Measurements from ENCODE around the gene ARRDC3.

Gene ARRDC3

DNA sequence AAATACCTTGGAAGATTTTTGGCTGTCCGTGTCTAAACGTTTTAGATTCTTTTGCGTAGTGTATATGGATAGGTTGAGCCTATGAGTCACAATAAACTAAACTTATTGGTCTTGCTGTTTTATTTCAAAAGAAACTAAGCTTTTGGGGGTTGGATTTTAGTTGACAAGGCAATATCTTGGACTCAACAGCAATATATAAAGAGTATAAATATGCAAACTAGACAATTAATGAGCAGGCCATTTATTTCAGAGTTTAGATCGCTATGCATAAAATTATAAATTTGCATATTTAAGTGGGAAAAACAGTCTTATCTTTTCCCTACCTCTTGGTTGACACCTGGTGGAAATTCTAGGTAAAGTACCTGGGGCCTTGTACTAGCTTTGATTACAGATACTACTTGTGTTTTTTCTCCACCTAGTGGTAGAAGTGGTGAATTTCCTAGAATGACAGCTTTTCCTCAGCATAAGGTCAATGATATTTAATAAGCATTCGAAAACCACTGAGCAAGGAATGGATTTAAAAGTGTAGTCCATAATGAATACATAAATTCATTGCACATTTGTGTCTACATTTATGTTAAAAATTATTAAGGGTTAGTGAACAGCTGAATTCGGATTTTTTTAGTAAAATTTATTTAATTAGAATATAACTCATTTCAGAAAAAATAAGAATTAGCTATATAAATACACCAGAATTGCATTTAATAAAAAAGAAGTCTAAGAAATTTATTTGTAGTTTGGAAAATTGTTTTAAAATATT lies 1.7 kb upstream of the ARRDC3 start:
- DNase-seq (ENCODE audit: low spot score) = peak; percentile 92

DNA sequence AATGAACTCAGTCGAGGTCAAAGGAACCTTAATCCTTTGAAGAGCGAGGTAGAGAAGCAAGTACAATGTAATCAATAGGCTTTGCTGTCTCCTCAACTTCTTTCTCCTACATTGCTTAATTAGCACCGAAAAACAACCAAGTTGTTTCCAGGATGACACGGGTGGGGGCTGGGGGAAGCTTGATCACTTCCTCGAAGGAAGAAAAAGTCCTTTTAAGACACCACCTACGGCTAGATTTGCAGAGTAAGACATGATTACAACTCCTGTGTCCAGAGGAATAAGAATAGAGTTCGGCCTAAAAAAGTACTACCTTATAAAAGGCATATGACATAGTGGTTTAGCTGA lies 811 bp upstream of the ARRDC3 start:
- DNase-seq (ENCODE audit: low spot score) = no peak

DNA sequence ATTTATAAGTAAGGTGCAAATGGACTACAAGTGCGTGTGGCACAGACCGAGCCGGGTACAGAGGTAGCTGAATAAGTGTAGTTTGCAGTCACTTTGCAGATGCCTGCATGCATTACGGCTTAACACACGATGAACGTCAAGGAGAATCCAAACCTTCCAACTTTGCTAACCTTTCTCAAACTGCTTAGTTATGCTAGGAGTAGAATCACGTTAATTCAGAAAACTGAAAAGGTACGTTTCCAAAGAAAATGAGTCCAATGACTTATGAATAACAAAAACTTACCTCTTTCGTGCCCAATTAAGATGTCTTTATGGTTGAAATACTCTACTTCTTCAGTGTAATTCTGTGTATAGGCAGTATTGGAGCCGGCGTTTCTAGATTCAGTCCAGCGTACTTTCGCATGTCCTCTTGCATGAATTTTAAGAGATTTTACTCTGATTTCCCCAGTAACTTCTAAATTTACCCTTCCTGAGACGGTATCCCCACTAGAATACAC lies 539 bp downstream of the ARRDC3 start:
- DNase-seq (ENCODE audit: low spot score) = peak; percentile 50

DNA sequence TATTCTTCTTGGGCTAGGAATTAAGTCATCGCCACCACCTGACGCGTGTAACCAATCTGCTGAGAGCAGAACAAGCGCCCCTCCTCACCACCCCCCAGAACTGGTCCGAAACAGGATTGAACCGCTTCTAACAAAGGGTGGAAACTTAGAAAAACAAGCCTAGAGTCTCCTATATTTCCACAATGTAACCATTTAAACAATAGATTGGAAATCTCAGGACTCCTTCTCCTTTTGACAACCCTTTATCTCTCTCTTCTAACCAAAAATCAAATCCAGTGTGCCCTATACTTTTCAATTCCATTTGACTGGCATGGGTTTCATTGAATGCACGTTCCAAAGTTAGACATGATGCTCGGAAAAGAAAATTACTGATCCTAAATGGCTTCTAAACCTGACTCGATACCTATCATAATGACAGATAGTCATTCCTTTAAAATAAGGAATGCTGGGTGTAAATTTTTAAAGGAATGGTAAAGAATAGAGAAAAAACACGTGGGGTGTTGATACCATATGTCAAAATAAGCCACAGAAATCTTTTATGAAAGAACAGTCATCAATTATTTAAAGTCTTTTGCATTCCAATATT lies 1.2 kb downstream of the ARRDC3 start:
- peak; percentile 83 for DNase-seq (ENCODE audit: low spot score)

DNA sequence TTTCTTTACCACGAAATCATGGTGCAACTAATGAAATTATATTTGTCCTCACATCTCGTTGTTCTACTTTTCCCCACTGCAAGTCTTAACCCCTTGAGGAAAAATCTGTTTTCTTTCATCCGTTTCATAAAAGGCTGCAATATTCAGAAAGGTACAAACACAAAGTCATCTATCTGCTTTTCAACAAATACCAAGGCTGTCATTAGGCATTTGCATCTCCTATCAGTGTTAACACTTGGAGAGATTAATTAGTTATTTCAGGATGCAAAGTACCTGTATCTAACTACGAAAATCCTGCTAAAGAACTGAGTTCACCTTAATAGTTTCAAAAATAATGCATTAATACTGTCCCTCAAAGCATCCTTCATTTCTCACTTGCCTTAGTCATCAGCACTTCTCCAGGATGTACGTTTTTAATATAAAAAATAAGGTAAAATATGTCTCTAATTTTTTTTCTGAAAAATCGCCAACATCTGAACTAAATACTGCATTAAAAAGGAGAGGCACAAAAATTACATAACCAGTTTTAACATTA lies 1.8 kb downstream of the ARRDC3 start:
- DNase-seq (ENCODE audit: low spot score) = no peak

DNA sequence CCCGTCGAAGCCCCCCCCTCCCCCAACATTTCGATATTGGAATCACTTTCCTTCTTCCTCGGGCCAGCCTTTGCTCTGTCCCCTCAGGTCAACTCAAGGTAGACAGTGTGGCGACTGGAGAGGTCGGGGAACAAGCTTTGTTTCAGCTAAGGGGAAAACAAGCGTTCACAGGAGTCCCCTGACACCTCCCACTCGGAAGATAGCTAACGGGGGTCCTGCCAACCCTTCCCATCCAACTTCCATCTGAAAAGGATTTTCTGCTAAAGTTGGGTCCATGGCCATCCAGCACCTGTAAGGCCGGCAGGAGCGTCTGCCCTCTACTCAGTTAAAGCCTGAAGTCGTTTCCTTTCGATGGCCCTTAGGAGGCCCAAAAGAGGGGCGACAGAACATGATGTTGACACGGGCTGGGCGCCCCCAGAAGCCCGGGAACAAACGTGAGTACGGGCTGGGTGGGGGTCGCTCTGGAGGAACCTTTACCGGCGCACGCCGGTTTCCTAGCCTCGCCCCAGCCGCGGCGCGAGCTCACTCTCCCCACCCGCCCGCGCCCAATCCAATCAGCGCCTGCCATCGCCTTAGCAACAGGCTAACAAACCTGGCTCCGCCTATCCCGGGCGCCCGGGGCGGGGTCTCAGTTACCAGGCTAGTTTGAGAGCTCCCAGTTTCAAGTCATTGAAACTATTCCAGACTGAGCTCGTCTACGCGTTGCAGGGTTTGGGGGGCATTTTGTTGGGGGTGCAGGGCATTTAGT lies 2.5 kb downstream of the ARRDC3 start:
- peak; percentile 98 for DNase-seq (ENCODE audit: low spot score)

DNA sequence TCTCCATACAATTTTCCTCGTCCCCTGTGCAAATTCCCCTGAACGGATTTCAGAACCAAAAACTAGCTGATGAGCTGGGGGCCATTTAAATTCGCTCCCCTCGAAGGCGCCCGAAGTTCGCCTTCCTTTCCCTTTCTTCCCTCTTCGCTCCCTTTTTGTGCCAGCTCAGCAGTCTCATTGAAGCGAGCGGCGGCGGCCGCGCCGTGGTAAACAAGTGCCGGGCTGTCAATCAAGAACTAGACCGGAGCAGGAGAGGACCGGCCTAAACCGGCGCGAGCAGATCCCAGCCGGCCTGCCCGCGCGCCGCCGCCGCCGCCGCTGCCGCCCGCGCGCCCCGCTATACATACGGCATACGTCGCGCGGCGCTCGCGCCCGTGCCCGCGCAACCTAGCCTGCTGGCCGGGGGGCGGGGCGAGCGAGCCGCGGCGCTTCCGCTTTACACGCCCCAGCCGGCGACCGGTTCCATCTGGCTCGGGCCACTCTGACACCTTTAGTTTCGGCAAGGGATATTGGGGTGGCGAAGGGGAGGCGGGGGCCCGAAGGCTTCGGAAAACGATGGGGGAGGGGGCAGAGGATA lies 3.1 kb downstream of the ARRDC3 start:
- DNase-seq (ENCODE audit: low spot score) = peak; percentile 96

DNA sequence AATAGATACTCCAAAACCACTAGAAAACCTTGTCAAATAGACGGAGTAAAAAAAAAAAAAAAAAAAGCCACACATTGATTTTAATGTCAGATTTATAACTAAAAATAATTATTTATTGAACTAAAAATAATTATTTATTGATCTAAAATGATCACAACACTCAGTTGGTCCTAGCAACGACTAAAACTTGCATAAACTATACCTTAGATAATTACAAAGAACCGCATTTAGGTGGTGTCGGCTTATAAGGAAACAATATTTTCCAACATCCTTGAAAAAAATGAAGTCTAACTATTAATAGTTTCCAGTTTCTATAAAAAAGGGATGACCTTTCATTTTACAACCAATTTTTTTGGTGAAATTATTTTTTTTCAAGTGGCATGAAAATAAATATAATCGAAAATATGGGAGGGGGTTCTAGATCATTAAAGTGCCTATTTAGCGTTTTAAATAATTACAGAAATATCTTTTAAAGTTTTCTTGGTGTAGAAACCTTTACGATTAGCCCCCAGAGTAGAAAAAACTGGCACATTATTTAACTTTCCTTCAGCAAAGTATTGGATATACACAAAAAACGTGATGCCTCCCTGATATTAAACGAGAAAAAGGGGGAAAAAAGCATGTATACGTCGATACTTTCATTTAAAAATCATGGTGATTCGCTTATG lies 3.7 kb downstream of the ARRDC3 start:
- no peak for DNase-seq (ENCODE audit: low spot score)

DNA sequence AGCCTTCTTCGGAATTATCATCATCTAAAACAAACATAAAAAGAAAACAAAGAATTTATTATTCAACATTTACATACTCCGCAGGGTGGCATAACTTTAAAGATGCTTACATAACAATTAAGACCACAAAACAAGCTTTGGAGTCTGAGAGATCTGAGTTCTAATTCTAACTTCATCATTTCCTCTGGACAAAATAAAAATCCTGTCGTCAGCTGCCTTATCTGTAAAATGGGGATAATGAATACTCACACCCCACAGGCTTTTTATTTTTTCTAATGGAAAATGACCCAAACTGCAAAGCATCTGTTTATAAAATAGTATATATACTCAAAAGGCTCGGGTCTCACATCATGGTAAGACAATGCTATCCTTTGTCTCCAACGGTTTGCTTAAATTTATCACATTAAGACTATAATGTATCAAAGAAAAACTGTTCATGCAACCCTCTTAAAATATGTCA lies 4.3 kb downstream of the ARRDC3 start:
- DNase-seq (ENCODE audit: low spot score) = no peak

DNA sequence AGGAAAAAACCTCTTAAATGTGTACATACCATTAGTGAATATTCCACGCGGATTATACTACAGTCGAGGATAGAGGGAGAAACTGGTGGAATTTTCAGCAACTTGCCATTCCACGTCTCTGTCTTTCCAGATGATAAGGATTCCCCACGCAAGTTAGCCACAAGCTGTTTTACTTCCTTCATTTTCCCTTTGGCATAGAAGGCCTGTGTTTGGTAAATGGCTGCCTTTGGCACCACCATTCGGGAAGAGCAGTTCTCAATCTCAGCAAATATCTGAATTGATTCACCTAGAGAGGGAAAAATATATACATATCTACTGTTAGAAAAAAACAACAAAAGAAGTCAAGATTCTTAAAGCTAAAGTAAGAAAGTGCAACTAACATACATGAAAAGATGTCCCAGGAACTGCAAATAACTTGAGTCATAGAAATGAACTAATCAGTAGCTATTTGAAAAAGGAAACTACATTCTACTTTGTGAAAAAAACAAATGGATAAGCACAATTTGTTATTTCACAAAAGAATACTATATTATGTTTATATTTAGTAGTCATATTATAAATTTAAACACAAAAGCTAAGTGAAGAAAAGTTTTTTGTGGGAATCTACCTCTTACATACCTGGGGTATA lies 8.1 kb downstream of the ARRDC3 start:
- DNase-seq (ENCODE audit: low spot score) = no peak

DNA sequence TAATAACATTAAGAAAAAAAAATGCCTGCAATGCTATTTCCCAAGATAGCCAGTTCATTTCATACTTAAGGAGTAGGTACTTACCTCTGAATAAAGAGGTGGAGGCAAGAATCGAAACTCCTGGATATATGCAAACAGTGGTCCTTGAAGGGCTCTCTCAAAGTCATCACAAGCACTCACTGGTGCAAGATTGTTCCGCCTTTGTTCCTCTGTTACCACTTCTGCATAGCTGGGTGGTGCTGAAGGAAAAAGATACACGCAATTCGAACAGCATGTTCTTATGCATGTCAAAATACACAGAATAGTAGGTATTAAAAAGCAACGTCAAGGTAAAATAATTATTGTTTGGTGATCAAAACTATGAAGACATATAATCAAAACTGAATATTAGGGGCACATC lies 9.5 kb downstream of the ARRDC3 start:
- DNase-seq (ENCODE audit: low spot score) = no peak

DNA sequence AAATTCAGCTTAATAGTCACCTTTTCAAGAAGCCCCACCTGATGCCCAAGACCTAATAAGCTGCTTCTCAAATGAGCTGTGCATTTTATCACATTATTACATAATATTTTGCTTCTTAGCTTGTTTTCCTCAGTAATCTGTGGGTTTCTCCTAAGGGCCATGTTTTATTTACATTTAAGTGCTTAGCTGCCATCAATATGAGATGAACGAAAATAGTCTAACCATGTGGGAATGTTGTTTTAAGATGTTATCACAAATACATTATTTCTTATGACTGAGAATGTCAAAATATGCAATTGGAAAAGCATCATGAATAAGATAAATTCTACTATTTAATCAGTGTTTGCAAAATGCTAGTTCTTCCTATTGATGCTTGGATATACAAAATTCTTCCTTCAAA lies 10.1 kb downstream of the ARRDC3 start:
- no peak for DNase-seq (ENCODE audit: low spot score)

DNA sequence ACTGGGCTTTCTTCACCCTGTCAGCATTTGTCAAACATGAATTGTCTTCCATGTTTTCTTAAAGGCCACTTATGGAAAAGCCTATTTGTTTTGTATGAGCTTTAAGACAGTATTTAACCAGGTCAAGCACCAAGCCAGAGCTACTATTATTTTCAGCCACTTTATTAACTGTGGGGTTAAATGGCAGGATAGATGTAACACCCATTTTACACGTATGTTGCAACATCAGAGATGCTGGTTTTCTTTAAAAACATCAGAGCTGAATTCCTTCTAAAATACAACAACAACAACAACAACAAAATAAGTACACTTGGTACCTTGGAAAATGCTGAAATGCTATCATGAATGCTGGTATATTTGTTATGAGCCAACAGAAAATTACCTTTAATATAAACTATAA lies 13.6 kb downstream of the ARRDC3 start:
- no peak for DNase-seq (ENCODE audit: low spot score)

DNA sequence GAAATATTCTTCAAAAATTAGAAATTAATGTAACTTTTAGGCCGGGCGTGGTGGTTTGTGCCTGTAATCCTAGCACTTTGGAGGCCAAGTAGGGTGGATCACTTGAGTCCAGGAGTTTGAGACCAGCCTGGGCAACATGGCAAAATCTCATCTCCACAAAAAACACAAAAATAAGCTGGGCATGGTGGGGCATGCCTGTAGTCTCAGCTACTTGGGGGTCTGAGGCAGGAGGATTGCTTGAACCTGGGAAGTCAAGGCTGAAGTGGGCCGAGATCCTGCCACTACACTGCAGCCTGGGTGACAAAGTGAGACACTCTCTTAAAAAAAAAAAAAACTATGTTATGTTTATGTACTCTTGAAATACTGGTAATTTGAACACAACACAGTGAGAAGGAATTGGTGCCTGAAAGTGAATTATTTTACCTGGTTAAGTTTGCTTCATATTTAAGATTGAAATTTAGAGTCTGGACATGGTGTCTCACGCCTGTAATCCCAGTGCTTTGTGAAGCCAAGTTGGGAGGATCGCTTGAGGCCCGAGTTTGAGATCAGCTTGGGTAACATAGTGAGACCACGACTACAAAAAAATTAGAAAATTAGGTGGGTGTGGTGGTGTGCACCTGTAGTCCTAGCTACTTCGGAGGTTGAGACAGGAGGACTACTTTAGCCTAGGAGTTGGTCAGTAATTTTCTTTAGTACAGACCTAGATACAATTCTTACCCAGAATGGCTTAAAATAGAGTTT lies 15.0 kb downstream of the ARRDC3 start:
- no peak for DNase-seq (ENCODE audit: low spot score)

DNA sequence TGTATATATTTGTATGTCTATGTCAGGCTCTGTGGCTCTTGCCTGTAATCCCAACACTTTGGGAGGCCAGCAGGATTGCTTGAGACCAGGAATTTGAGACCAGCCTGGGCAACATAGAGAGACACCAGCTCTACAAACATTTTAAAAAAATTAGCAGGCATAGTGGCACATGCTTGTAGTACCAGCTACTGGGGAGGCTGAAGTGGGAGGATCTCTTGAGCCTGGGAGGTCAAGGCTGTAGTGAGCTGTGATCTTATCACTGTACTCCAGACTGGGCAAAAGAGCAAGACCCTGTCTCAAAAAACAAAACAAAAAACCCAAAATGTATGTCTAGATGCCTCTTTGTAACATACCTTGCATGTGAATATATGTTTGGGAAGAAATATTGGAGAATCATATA lies 15.8 kb downstream of the ARRDC3 start:
- no peak for DNase-seq (ENCODE audit: low spot score)

DNA sequence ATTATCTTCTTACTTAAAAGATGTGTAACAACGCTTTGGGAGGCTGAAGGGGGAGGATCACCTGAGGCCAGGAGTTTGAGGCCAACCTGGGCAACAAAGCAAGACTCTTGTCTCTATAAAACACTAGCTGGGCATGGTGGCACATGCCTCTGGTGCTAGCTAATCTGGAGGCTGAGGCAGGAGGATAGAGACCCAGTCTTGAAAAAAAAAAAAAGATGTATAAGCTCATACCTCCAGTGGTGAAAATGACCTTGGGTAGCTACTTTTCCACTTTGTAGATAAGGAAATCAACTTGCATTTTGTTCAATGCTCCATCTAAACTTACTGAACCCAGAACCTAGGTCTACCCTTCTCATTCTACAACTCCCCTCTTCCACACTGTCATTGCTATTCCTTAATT lies 16.6 kb downstream of the ARRDC3 start:
- no peak for DNase-seq (ENCODE audit: low spot score)

DNA sequence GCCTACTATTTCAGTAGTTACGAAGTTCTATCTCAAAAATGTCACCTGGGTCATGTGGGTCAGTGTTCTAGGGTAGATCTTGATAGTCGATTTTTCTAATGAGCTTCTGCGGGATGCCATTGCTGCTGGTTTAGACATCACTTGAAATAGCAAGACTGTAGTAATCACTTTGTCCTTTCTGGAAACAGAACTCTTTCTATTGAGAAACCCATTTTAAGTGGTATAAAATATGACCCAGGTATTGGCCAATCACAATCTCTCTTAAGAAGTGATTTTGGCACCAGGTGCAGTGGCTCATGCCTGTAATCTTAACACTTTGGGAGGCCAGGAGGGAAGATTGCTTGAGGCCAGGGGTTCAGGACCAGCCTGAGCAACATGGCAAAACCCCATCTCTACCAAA lies 17.6 kb downstream of the ARRDC3 start:
- DNase-seq (ENCODE audit: low spot score) = no peak

DNA sequence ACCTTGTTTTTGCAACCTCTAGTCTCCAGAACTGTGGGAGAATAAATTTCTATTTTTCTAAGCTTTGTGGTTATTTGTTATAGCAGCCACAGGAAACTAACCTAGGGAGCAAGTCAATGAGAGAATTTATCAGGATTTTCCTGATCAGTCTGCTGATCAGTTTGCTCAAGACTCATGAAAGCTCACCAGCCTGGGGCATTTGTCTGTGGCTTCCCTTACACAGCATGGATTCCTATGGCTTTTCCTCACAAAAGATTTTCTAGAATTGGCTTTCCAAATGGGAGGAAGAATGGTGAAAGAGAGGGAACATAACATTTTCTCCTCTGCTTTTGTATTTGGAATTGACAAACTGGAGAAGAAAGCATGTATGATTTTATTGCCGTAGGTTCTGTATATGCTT lies 20.2 kb downstream of the ARRDC3 start:
- no peak for DNase-seq (ENCODE audit: low spot score)

DNA sequence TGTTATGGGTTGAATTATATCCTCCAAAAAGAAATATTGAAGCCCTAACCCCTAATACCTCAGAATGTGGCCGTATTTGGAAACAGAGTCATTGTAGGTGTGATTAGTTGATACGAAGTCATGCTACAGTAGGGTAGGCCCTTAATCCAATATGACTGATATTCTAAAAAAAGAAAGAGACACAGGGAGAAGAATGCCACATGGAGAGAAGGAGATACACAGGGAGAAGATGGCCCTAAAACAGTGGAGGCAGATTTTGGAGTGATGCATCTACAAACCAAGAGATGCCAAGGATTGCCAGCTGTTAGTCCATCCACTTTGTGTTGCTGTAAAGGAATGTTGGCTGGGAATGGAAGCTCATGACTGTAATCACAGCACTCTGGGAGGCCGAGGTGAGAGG lies 21.3 kb downstream of the ARRDC3 start:
- DNase-seq (ENCODE audit: low spot score) = no peak

DNA sequence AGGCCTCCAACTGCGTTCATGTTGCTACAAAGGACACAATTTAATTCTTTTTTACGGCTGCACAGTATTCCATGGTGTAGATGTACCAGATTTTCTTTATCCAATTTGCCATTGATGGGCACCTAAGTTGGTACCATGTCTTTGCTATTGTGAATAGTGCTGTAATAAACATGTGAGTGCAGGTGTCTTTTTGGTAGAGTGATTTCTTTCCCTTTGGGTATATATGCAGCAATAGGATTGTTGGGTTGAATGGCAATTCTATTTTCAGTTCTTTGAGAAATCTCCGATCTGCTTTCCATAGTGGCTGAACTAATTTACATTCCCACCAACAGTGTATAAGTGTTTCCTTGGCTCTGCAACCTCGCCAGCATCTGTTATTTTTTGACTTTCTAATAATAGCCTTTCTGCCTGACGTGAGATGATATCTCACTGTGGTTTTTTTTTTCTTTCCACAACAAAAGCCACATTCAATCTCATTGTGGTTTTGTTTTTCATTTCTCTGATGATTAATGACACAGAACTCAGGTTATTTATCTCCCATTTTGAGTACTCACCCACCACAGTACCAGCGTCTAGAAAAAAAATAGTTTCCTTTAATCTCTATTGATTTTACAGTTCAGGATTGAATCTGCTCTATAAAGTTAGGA lies 21.9 kb downstream of the ARRDC3 start:
- peak; percentile 54 for DNase-seq (ENCODE audit: low spot score)

Measured in activated CD4-positive, alpha-beta T cell treated with anti-CD3 and anti-CD28 coated beads, Interleukin-2, Interleukin-4, amounts not matched to agents 100 ng/mL and 50 ng/mL, durations not matched to agents 16 hours and 8 hours (primary cell).